Right ventricle myocardium superior (tissue), 1 donor: ENCODE data around the gene GABRG2. TPM values are rescaled to one million over a fixed set of nuclear protein-coding genes. Genes with fewer than 3 reads are reported as not detected.
"Not testable (repeated sequence)": the region's sequence is repeated elsewhere in the genome, so short reads cannot be mapped to it uniquely, and the experiment has no call there.

ENCODE experiments used
- ATAC-seq: fragments of 200-7000 bp; cut with Tn5 transposase; one replicate; pipeline ENCODE4 v1.9.1; 2020; ENCODE audit warnings: mild to moderate bottlenecking; ENCODE audit not compliant: poor library complexity
- DNase-seq: peaks from one replicate; pipeline ENCODE4 v3.0.0-alpha.2; 2020
- intact Hi-C: fragments of 100-400 bp; cut with DNase I; formaldehyde crosslinking; loops from one replicate; pipeline ENCODE4 v1.11.2; 2022
- long read RNA-seq: library from polyadenylated mRNA; unstranded; transcript quantifications from one replicate; pipeline ENCODE4 v2.0.0, GENCODE V29; 2021
- total RNA-seq: library from RNA; stranded (reverse); fragmentation: NEBNext Ultra II Directional; extraction: Animal tissue kit (Norgen Biotek cat#: 25700); gene quantifications from one replicate; pipeline ENCODE4 v1.2.1, GENCODE V29; 2021
- donor health status: DM: no; HTN: yes; CAD: no; lungs with severe emphysema.

The GABRG2 gene
- not detected for total RNA-seq
- long read RNA-seq, result 0 reads

- ATAC-seq (no peak), DNase-seq (no peak)
- intact Hi-C loops, result no loop called here
Observed at GRCh38 chr5:162067655-162068411, at the start of gene GABRG2. Gene GABRG2, plus strand, starts transcription at chr5:162067773. Its CDS starts 227 bp downstream, at chr5:162068000.

- DNase-seq (no peak), ATAC-seq (no peak)
- intact Hi-C loops, result no loop called here
Observed at GRCh38 chr5:162025312-162025711, 42.3 kb upstream of the GABRG2 start.

- intact Hi-C loops, result no loop called here
- ATAC-seq (no peak), DNase-seq (no peak)
Observed at GRCh38 chr5:162026803-162027202, 40.8 kb upstream of the GABRG2 start.

DNA sequence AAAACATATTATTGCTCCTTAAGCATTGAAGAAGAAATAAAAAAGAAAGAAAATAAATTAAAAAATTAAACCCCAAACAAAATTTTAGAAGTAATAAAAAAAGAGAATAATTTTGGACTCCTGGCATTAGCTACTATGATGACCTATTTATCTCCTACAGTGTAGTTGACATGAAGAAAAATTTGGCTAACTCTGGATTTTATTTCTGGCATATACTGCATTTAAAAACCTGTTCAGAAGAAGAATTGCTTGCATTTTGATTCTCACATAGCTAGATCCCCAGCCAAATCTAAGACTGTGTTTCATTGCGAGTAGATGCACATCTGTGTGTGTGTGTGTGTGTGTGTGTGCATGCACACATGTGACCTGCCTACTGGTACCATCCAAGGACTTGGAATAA, 30.1 kb upstream of the GABRG2 start:
- intact Hi-C loops, result no loop called here
- DNase-seq, result no peak
- ATAC-seq, result no peak

- intact Hi-C loops, result no loop called here
- DNase-seq (no peak), ATAC-seq (no peak)
Observed at GRCh38 chr5:162047279-162047678, 20.3 kb upstream of the GABRG2 start.

GRCh38 chr5:162052676-162053075, 14.9 kb upstream of the GABRG2 start:
- DNase-seq, result no peak
- intact Hi-C loops, result no loop called here
- ATAC-seq, result no peak

DNA sequence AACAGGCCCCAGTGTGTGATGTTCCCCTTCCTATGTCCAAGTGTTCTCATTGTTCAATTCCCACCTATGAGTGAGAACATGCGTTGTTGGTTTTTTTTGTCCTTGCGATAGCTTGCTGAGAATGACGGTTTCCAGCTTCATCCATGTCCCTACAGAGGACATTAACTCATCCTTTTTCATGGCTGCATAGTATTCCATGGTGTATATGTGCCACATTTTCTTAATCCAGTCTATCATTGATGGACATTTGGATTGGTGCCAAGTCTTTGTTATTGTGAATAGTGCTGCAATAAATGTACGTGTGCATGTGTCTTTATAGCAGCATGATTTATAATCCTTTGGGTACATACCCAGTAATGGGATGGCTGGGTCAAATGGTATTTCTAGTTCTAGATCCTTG, 12.5 kb upstream of the GABRG2 start:
- DNase-seq, ATAC-seq, intact Hi-C loops: not testable (repeated sequence)

DNA sequence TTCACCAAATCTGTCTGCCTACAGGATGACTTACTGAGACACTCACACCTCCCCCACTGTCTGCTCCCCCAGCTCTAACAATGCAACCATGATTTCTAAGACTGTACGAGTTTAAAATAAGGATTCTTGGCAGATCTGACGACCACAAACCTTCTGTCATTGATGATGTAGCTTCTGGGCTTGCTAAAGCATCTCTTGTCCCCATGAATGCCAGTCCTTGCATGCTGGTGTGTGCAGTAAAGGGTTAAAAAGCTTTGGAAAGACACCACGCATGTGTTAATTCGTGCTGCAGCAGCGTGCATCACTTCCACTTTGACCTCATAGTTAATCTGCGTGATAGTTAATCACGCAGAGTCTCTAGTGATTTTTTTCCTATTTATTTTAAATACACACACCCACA, 411 bp upstream of the GABRG2 start:
- intact Hi-C loops, result no loop called here
- DNase-seq (no peak), ATAC-seq (no peak)

GRCh38 chr5:162068412-162068811, 839 bp downstream of the GABRG2 start:
- no peak for ATAC-seq
- no peak for DNase-seq
- intact Hi-C loops, result no loop called here

DNA sequence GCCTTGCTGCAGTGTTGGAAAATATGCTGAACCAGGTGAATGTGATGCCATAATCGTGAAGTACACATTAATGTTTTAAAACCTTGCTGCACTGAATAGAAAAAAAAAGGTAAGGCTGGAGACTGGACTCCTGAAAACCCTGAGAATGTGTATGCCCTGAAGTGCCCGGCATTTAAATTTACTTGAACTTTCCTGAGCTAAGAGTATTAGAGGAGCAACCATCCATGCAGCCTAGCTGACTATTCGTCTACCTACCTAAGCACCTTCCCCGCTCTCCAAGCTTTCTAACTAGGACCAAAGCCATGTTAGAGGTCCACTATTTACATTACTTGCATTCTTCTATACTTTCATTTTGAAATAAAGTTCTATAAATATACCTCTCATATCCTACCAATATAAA, 1.4 kb downstream of the GABRG2 start:
- DNase-seq (no peak), ATAC-seq (no peak)
- intact Hi-C loops, result no loop called here

DNA sequence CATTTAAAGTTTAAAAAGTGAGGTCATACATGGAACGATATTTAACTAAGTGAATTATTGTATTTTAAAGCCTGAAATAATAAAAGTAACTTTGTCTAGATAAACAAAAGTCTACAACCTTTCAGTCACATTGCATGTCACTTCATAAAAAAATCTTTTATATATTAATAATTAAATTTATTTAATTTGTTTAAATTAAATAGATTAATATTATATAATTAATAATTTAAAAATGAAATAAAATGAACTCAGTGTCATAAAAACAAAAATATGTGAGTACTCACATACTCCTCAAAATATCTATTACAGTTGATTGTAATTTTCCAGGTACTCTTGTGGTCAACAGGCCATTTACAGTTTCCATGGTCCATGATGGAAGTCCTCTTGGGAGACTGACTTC, 11.2 kb downstream of the GABRG2 start:
- DNase-seq, result no peak
- intact Hi-C loops, result no loop called here

GRCh38 chr5:162091336-162091735, 23.8 kb downstream of the GABRG2 start:
- intact Hi-C loops, result no loop called here
- ATAC-seq (no peak), DNase-seq (no peak)

More for the DNA sequence above, 11.2 kb downstream of the GABRG2 start:
- ATAC-seq, result no peak

DNA sequence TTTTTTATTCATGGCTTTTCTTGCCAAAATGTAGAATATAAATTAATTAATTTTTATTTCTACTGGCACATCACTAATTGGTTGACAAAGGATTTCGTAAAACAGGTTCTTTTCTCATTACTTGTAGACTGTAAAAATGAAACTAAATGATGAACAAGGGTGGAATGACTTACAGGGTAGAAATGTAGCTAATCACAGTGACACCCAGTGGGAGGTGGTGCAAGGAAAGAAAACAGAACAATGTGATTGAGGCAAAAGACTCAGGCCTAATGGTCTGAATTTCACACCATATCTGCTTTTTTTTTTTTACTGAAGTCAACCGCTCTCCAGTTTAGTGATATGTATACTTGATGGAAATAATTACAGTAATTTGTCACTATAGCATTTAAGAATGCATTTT, 28.9 kb downstream of the GABRG2 start:
- ATAC-seq, result no peak
- no peak for DNase-seq
- intact Hi-C loops, result no loop called here

- intact Hi-C loops, result no loop called here
- no peak for ATAC-seq
- DNase-seq, result no peak
Observed at GRCh38 chr5:162107591-162107990, 40.0 kb downstream of the GABRG2 start.

DNA sequence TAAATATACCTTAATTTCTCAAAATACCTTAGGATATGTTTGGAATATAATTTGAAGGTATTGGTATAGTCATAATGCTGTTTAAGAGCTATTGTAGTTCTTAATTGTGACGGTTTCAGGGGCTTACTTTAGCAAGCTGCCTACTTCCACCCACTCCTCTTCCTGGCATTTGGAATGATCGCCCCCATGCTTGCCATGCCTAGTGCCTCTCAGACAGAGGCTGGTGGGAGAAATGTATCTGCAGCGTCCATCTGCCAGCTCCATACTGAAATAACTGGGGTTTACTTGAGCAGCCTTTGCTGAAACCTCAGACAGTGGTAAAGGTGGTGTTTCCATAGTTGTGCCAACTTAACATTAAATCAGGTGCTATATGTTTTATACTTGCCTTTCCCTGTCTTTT, 52.2 kb downstream of the GABRG2 start:
- no peak for ATAC-seq

GRCh38 chr5:162128117-162128516, 60.5 kb downstream of the GABRG2 start:
- intact Hi-C loops, result no loop called here
- ATAC-seq (no peak), DNase-seq (no peak)

More for the DNA sequence above, 52.2 kb downstream of the GABRG2 start:
- no peak for DNase-seq
- intact Hi-C loops, result no loop called here

GRCh38 chr5:162132348-162132747, 64.8 kb downstream of the GABRG2 start:
- ATAC-seq (no peak), DNase-seq (no peak)
- intact Hi-C loops, result no loop called here

DNA sequence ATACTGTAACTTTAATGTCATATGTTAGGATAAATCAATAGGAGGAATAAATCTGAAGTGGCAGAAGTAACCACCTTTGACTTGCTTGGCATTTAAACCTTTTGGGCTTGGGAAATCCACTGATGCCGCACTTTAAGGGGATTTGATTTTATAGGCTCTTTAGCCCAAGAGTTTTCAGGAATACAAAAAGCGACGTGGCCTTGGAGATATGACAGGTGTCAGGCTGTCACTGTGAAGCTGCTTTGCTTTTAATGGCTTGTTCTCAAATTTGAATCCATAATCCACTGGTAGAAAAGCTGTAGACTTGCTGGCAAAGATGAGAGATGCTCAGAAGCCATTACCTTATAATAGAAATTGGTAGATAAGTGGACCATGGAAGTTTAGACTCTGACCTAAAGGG, 71.6 kb downstream of the GABRG2 start:
- ATAC-seq, result no peak
- DNase-seq, result no peak
- intact Hi-C loops, result no loop called here

GRCh38 chr5:162154242-162154641, 86.7 kb downstream of the GABRG2 start:
- DNase-seq, result no peak
- ATAC-seq, result no peak
- intact Hi-C loops, result no loop called here

DNA sequence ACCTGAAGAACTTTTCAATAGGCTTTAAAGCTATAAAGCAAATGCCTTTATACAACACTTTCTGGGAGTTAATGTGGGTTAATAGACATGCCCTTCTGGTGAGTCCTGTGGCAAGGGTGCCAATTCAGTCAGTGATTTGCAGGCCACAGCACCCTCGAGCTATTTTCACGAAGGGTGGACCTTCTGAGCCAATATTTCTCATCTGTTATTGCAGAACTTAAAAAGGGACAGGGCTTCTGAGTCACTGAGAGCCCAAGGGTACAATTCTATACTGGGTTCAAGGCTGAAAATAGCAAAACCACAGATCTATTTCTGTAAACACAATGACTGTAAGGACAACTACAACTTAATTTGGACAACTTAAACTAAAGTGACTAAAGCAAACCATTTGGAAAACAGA, 92.8 kb downstream of the GABRG2 start:
- no peak for DNase-seq
- ATAC-seq, result no peak
- intact Hi-C loops, result no loop called here

DNA sequence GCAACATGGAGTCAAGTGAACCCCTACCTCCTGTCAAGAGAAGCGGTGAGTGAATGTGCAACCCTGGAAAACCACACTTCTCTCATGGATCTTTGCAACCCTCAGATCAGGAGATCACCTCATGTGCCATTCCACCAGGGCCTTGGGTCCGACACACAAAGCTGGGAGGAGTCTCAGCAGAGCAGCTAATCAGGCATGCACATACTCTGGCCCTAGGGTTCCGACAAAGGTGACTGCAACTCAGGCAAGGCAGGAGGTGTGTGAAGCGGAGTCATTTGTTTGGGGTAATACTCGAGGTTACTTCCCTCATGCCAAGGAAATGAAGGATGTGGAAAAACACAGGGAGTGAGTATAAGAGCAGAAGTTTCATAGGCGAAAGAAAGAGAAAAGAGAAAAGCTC, 96.1 kb downstream of the GABRG2 start:
- DNase-seq (no peak), ATAC-seq (no peak)
- intact Hi-C loops, result no loop called here
